Activated T-cell treated with anti-CD3 and anti-CD28 coated beads, Interleukin-2, amount 50 U/mL, for 4 hours (primary cell): ENCODE results near the gene ZNF28. TPM values are rescaled to one million over a fixed set of nuclear protein-coding genes. Genes with fewer than 3 reads are reported as not detected.
A peak's percentile ranks its signal among the peaks of the same experiment; 100 is the strongest.
"Not testable (repeated sequence)": the region's sequence is repeated elsewhere in the genome, so short reads cannot be mapped to it uniquely, and the experiment has no call there.

Experiments
- ATAC-seq, 2 donors: fragments of 200-7000 bp; cut with Tn5 transposase; one replicate each; pipeline ENCODE4 v1.10.0; 2021
- DNase-seq: peaks from one replicate; pipeline ENCODE4 v3.0.0-alpha.2; 2020
- H3K27me3 Mint-ChIP-seq: one replicate; pipeline ENCODE4 v1.8.0; 2021; ENCODE audit warnings: low read depth, mixed read lengths
- H3K36me3 Mint-ChIP-seq: one replicate; pipeline ENCODE4 v1.8.0; 2022; ENCODE audit warnings: mixed read lengths; ENCODE audit not compliant: insufficient read depth
- H3K4me1 Mint-ChIP-seq: one replicate; pipeline ENCODE4 v1.8.0; 2021; ENCODE audit warnings: low read depth, mixed read lengths
- H3K4me3 Mint-ChIP-seq: one replicate; pipeline ENCODE4 v1.8.0; 2021; ENCODE audit warnings: mild to moderate bottlenecking, moderate library complexity, mixed read lengths
- H3K9me3 Mint-ChIP-seq: one replicate; pipeline ENCODE4 v1.8.0; 2021; ENCODE audit warnings: mixed read lengths
- total RNA-seq, 3 donors: library from RNA; stranded (reverse); gene quantifications; one replicate each; pipeline ENCODE4 v1.2.1, GENCODE V29; 2021

The ZNF28 gene
- total RNA-seq = 10 to 100 TPM in 1 of 3 donors, 1 to 10 TPM in 2; 8.4 to 13.5 (median 9.2) TPM

DNA sequence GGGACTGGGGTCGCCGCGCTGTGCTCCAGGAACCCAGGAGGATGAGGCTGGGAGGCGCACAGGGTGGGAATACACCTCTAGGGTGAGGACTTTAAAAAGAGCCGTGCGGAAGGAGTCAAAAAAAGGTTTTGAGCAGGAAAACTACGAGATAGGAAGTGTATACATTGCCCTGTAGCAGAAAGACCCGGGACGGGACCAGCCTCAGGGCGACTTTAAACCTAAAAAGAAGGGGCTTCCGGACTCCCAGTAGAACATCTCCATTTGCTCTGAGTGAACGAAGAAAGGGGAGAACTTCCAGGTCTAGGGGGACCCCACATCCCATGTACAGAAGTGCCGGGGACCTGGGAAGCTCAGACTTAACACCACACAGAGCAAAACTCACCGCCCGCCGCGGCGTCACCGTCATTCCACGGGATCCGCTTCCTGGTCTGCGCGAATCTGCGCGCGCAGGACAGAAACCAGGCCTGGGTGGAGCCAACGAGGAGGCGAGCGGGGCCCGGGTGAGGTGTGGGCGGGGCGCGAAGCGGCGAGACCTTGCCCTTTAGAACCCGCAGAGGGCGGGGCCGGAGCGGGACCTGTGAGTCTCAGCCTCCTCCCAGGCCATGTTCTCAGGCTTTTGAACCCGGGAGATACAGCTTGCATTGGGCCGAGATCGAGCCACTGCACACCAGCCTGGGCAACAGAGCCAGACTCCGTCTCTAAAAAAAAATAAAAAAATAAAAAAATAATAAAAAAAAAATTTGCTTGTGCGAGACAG, at the start of gene ZNF28:
Gene ZNF28 (minus strand): TSS at position 430 of the 757 bp plus-strand sequence. CDS start 3,675 bp downstream, outside the sequence.
- not testable (repeated sequence) for H3K27me3 Mint-ChIP-seq, H3K9me3 Mint-ChIP-seq
- DNase-seq (peak; percentile 59), ATAC-seq (peak; percentile 99 to 100)
- peaks cover 24% of the 10 kb centered on the region for H3K36me3 Mint-ChIP-seq
- H3K4me1 Mint-ChIP-seq = peaks cover 17% of the 10 kb centered on the region
- H3K4me3 Mint-ChIP-seq = peak within 1 kb of the TSS; percentile 89

DNA sequence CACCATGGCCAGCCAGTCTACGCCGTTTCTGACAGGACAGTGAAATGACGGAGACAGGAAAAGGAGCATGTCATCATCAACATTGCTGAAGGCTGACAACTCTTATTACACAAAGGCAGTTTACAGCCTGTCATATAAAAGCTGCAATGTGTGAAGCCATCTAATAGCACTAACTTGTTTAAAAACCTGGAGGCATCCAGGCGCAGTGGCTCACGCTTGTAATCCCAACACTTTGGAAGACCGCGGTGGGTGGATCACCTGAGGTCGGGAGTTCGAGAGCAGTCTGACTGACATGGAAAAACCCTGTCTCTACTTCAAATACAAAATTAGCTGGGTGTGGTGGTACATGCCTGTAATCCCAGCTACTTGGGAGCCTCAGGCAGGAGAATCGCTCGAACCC, 46.6 kb upstream of the ZNF28 start:
- H3K27me3 Mint-ChIP-seq, H3K36me3 Mint-ChIP-seq, ATAC-seq, DNase-seq, H3K9me3 Mint-ChIP-seq, H3K4me1 Mint-ChIP-seq, H3K4me3 Mint-ChIP-seq: not testable (repeated sequence)

DNA sequence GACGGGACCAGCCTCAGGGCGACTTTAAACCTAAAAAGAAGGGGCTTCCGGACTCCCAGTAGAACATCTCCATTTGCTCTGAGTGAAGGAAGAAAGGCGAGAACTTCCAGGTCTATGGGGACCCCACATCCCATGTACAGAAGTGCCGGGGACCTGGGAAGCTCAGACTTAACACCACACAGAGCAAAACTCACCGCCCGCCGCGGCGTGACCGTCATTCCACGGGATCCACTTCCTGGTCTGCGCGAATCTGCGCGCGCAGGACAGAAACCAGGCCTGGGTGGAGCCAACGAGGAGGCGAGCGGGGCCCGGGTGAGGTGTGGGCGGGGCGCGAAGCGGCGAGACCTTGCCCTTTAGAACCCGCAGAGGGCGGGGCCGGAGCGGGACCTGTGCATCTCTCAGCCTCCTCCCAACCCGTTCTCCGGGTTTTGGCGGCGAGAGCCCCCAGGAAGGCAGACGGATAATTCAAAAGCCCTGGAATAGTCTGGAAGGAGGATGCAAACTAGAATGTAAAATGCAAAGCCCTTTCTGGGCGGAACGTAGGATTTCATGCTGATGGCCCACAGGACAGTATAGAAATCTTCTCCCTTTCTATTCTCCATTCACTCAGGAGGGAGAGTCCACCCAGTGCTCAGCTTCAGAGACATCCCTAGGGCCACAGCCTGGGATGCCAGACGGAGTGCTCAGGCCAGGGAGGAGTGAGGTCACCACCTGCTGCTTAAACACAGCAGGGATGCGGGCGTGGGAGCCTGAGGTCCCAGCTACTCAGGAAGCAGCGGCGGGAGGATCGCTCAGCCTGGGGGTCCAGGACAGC, 36.2 kb upstream of the ZNF28 start, which contains the start of gene ZNF468:
Gene ZNF468 (minus strand): TSS at position 242 of the 814 bp plus-strand sequence. CDS start 3,347 bp downstream, outside the sequence.
- ATAC-seq (peak; percentile 99 to 100), DNase-seq (peak; percentile 64)
- Mint-ChIP-seq H3K4me1 (peaks cover 24% of the 10 kb centered on the region), H3K4me3 (peak within 1 kb of the TSS; percentile 91), H3K36me3 (peaks cover 31% of the 10 kb centered on the region), H3K9me3 (peaks cover 11% of the 10 kb centered on the region)
- H3K27me3 Mint-ChIP-seq = not testable (repeated sequence)

DNA sequence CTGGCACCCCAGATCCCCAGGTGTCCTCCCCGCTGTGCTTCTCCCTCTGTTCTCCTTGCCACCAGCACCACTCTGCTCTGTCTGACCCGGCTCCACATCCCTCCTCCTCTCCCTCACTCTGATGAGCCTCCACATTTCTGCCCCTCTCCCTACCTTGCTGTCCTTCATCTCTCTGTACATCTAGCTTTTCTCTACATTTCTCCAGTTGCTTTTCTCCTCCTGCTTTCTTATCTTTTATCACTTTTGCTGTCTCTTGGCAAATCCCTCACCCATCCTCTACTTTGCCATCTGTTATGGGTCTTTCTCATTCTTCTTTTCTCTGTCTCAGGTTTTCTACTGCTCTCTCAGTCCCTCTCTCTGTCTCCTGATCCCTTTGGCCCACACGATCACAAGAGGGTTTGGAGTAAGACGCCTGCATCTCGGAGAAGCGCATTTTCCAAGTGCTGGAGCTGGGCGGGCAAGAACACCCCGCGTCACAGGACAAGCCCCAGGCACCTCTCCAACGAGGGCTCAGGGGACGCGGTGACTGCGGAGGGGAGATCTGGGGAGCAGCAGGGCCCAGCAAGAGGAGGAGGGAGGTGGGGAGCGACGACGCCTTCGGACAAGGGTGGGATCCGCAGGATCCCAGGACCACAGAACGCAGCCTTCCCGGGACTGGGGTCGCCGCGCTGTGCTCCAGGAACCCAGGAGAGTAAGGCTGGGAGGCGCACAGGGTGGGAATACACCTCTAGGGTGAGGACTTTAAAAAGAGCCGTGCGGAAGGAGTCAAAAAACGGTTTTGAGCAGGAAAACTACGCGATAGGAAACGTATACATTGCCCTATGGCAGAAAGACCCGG, 35.3 kb upstream of the ZNF28 start:
- H3K4me1 Mint-ChIP-seq = peaks cover 24% of the 10 kb centered on the region
- not testable (repeated sequence) for H3K9me3 Mint-ChIP-seq, DNase-seq, H3K27me3 Mint-ChIP-seq
- peaks cover 31% of the 10 kb centered on the region for H3K36me3 Mint-ChIP-seq
- H3K4me3 Mint-ChIP-seq = peak overlapping the region; percentile 91
- ATAC-seq = peak; percentile 6 to 45

DNA sequence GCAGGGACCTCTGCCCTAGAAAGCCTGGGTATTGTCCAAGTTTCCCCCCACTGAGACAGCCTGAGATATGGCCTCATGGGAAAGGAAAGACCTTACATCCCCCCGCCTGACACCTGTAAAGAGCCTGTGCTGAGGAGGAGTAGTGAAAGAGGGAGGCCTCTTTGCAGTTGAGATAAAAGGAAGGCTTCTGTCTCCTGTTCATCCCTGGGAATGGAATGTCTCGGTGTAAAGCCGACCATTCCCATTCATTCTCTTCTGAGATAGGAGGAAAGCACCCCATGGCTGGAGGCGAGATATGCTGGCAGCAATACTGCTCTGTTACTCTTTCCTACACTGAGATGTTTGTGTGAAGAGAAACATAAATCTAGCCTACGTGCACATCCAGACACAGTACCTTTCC, 25.9 kb upstream of the ZNF28 start:
- not testable (repeated sequence) for DNase-seq, ATAC-seq, H3K27me3 Mint-ChIP-seq, H3K4me3 Mint-ChIP-seq, H3K4me1 Mint-ChIP-seq
- Mint-ChIP-seq H3K36me3 (peaks cover 79% of the 10 kb centered on the region), H3K9me3 (peaks cover 38% of the 10 kb centered on the region)

DNA sequence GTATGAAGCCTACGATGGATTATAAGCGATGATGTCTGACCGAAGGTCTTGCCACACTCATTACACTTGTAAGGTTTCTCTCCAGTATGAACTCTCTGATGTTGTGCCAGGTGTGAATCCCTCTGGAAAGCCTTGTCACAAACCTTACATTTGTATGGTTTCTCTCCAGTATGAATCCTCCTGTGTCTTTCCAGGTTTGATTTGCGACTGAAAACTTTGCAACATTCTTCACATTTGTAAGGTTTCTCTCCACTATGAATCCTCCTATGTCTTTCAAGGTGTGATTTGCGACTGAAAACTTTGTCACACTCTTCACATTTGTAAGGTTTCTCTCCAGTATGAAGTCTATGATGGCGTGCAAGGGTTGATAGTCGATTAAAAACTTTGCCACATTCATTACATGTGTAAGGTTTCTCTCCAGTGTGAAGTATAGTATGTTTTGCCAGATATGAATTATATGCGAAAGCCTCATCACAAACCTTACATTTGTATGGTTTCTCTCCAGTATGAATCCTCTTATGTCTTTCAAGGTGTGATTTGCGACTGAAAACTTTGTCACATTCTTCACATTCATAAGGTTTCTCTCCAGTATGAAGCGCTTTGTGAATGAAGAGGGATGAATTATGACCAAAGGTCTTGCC, 19.5 kb upstream of the ZNF28 start:
- H3K27me3 Mint-ChIP-seq, ATAC-seq, H3K4me3 Mint-ChIP-seq, H3K4me1 Mint-ChIP-seq, DNase-seq: not testable (repeated sequence)
- Mint-ChIP-seq H3K36me3 (peaks cover 78% of the 10 kb centered on the region), H3K9me3 (peaks cover 56% of the 10 kb centered on the region)

DNA sequence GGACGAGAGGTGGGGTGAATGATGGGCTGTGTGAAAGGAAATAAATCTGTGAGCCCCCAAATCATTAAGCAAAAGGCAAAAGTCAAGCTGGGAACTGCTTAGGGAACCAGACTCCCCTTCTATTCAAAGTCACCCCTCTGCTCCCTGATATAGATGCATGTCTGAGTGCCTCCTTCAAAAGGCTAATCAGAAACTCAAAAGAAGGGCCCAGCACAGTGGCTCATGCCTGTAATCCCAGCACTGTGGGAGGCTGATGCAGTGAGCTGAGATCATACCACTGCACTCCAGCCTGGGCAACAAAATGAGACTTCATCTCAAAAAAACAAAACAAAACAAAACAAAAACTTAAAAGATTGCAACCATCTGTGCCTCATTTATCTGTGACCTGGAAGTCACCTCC, 12.9 kb upstream of the ZNF28 start:
- not testable (repeated sequence) for H3K27me3 Mint-ChIP-seq, H3K4me3 Mint-ChIP-seq, ATAC-seq, H3K4me1 Mint-ChIP-seq, DNase-seq
- H3K36me3 Mint-ChIP-seq = peaks cover 25% of the 10 kb centered on the region
- H3K9me3 Mint-ChIP-seq = peaks cover 41% of the 10 kb centered on the region

DNA sequence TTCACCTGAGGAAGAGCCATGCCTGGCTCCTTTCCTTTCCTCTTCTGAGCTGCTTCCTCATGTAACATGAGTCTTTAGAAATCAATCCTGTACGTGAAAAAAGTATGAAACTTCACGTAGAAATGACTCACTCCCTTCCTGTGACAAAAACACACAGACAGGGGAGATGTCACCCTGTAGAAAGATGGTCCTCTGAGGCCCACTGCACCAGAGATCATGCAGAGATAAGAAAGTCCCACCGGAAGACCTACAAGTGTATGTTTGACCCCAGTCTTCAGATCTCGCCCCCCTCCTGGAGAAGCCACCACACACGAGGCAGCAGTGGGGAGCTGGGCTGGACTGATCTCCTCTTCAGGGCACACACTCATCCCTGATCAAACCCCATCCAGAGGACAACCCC, 12.1 kb upstream of the ZNF28 start:
- DNase-seq, H3K27me3 Mint-ChIP-seq, ATAC-seq, H3K4me3 Mint-ChIP-seq, H3K4me1 Mint-ChIP-seq: not testable (repeated sequence)
- peaks cover 23% of the 10 kb centered on the region for H3K36me3 Mint-ChIP-seq
- H3K9me3 Mint-ChIP-seq = peaks cover 39% of the 10 kb centered on the region

DNA sequence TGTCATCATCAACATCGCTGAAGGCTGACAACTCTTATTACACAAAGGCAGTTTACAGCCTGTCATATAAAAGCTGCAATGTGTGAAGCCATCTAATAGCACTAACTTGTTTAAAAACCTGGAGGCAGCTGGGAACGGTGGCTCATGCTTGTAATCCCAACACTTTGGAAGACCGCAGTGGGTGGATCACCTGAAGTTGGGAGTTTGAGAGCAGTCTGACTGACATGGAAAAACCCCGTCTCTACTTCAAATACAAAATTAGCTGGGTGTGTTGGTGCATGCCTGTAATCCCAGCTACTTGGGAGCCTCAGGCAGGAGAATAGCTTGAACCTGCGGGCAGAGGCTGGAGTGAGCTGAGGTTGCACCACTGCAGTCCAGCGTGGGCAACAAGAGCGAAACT, 8.4 kb upstream of the ZNF28 start:
- not testable (repeated sequence) for H3K4me3 Mint-ChIP-seq, ATAC-seq, DNase-seq, H3K36me3 Mint-ChIP-seq, H3K27me3 Mint-ChIP-seq, H3K4me1 Mint-ChIP-seq
- peaks cover 14% of the 10 kb centered on the region for H3K9me3 Mint-ChIP-seq

DNA sequence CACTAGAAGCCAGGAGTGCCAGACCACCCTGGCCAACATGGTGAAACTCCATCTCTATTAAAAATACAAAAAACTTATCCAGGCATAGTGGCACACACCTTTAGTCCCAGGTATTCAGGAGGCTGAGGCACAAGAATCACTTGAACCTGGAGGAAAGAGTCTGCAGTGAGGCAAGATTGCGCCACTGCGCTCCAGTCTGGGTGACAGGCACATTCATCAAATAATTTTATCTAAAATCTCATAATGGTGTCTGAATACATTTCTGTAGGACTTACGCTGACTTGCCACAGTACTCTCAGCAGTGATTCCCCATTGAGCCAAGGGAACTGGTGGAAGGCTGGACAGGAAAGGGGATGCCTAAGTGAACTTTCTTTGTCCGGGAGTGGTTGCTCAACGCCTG, 4.3 kb upstream of the ZNF28 start:
- Mint-ChIP-seq H3K36me3 (peaks cover under 1% of the 10 kb centered on the region), H3K4me1 (peaks cover 8% of the 10 kb centered on the region), H3K9me3 (peaks cover 5% of the 10 kb centered on the region), H3K27me3 (no peaks in the 10 kb centered on the region), H3K4me3 (no peak overlapping the region)
- ATAC-seq (no peak), DNase-seq (no peak)

DNA sequence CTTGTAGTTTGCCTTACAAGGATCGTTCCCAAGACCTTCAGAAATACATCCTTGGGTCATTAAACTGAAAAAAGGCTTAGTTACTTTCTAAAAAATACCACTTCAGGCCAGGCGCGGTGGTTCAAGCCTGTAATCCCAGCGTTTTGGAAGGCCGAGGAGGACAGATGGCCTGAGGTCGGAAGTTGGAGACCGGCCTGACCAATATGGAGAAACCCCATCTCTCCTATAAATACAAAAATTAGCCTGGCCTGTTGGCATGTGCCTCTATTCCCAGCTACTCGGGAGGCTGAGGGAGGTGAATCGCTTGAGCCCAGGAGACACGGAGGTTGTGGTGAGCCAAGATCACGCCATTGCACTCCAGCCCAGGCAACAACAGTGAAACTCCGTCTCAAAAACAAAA, 2.2 kb upstream of the ZNF28 start:
- H3K36me3 Mint-ChIP-seq = peaks cover 8% of the 10 kb centered on the region
- H3K4me1 Mint-ChIP-seq = peaks cover 17% of the 10 kb centered on the region
- H3K9me3 Mint-ChIP-seq = peaks cover 4% of the 10 kb centered on the region
- H3K27me3 Mint-ChIP-seq = no peaks in the 10 kb centered on the region
- ATAC-seq (no peak), DNase-seq (no peak)
- H3K4me3 Mint-ChIP-seq = no peak overlapping the region

DNA sequence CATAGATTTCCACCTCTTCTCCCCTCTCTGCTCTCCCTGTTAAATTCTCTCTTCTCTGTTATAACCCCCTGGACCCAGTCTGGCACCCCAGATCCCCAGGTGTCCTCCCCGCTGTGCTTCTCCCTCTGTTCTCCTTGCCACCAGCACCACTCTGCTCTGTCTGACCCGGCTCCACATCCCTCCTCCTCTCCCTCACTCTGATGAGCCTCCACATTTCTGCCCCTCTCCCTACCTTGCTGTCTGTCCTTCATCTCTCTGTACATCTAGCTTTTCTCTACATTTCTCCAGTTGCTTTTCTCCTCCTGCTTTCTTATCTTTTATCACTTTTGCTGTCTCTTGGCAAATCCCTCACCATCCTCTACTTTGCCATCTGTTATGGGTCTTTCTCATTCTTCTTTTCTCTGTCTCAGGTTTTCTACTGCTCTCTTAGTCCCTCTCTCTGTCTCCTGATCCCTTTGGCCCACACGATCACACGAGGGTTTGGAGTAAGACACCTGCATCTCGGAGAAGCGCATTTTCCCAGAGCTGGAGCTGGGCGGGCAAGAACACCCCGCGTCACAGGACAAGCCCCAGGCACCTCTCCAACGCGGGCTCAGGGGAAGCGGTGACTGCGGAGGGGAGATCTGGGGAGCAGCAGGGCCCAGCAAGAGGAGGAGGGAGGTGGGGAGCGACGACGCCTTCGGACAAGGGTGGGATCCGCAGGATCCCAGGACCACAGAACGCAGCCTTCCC, 795 bp downstream of the ZNF28 start:
- peak overlapping the region; percentile 89 for H3K4me3 Mint-ChIP-seq
- not testable (repeated sequence) for H3K27me3 Mint-ChIP-seq, H3K9me3 Mint-ChIP-seq, DNase-seq
- peaks cover 17% of the 10 kb centered on the region for H3K4me1 Mint-ChIP-seq
- peaks cover 27% of the 10 kb centered on the region for H3K36me3 Mint-ChIP-seq
- ATAC-seq = peak; percentile 30 to 38

DNA sequence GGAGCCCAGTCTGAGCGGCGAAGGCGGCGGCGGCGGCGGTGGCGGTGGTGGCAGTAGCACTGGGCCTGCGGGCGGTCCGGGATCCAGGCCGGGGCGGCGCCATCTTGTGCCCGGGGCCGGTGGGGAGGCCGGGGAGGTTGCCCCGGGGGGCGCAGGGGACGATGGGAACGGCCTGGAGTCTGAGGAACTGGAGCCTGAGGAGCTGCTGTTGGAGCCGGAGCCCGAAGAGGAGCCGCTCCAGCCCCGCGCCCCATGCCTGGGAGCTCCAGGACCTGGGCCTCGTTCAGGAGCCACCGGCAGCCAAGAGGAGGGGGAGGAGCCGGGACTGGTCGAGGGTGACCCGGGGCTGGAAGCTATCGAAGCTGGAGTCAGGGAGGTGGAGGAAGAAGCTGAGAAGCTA, 11.6 kb downstream of the ZNF28 start:
- peaks cover 44% of the 10 kb centered on the region for H3K36me3 Mint-ChIP-seq
- H3K9me3 Mint-ChIP-seq = peaks cover 25% of the 10 kb centered on the region
- no peaks in the 10 kb centered on the region for H3K27me3 Mint-ChIP-seq
- no peak overlapping the region for H3K4me3 Mint-ChIP-seq
- H3K4me1 Mint-ChIP-seq = no peaks in the 10 kb centered on the region
- DNase-seq = no peak
- no peak for ATAC-seq
